ENCODE results near the gene GGT5.
"Not testable (repeated sequence)": the region's sequence is repeated elsewhere in the genome, so short reads cannot be mapped to it uniquely, and the experiment has no call there.

GGT5 gene

GRCh38 chr22:24232124-24232523 is 12.8 kb downstream of the GGT5 start:
- DNase-seq (ENCODE audit: low spot score), result no peak

- DNase-seq (ENCODE audit: low spot score), result no peak
Measured at GRCh38 chr22:24231706-24232105, 13.2 kb downstream of the GGT5 start.

GRCh38 chr22:24230911-24231656 is 13.8 kb downstream of the GGT5 start:
- DNase-seq (ENCODE audit: low spot score), result no peak

- no peak for DNase-seq (ENCODE audit: low spot score)
Measured at GRCh38 chr22:24225951-24226350, 18.9 kb downstream of the GGT5 start.

GRCh38 chr22:24225044-24225601 is 19.8 kb downstream of the GGT5 start:
- DNase-seq (ENCODE audit: low spot score), result no peak

- no peak for DNase-seq (ENCODE audit: low spot score)
Measured at GRCh38 chr22:24224468-24224867, 20.4 kb downstream of the GGT5 start.

- no peak for DNase-seq (ENCODE audit: low spot score)
Measured at GRCh38 chr22:24219750-24220149, 25.1 kb downstream of the GGT5 start.

- no peak for DNase-seq (ENCODE audit: low spot score)
Measured at GRCh38 chr22:24217384-24217783, 27.5 kb downstream of the GGT5 start.

- no peak for DNase-seq (ENCODE audit: low spot score)
Measured at GRCh38 chr22:24216541-24217209, 28.2 kb downstream of the GGT5 start.

GRCh38 chr22:24214467-24215285 is 30.2 kb downstream of the GGT5 start:
- DNase-seq (ENCODE audit: low spot score), result no peak

GRCh38 chr22:24213111-24213510 is 31.8 kb downstream of the GGT5 start:
- DNase-seq (ENCODE audit: low spot score), result not testable (repeated sequence)

GRCh38 chr22:24211716-24212115 is 33.2 kb downstream of the GGT5 start:
- DNase-seq (ENCODE audit: low spot score), result not testable (repeated sequence)

GRCh38 chr22:24210409-24210808 is 34.5 kb downstream of the GGT5 start:
- not testable (repeated sequence) for DNase-seq (ENCODE audit: low spot score)

GRCh38 chr22:24209687-24210086 is 35.2 kb downstream of the GGT5 start:
- no peak for DNase-seq (ENCODE audit: low spot score)

GRCh38 chr22:24209016-24209415 is 35.9 kb downstream of the GGT5 start:
- no peak for DNase-seq (ENCODE audit: low spot score)

GRCh38 chr22:24208012-24208749 is 36.7 kb downstream of the GGT5 start:
- peak; percentile 91 for DNase-seq (ENCODE audit: low spot score)

GRCh38 chr22:24207264-24208011 is 37.4 kb downstream of the GGT5 start:
- no peak for DNase-seq (ENCODE audit: low spot score)

- not testable (repeated sequence) for DNase-seq (ENCODE audit: low spot score)
Measured at GRCh38 chr22:24206460-24207263, 38.2 kb downstream of the GGT5 start.

GRCh38 chr22:24205438-24206195 is 39.3 kb downstream of the GGT5 start:
- DNase-seq (ENCODE audit: low spot score), result no peak
